Ovary (tissue), 9 donors: ENCODE data around the gene TMEM59L. TPM values are rescaled to one million over a fixed set of nuclear protein-coding genes. Genes with fewer than 3 reads are reported as not detected.

Source experiments
- DNase-seq, 5 donors: peaks; one replicate each; pipeline ENCODE4 v3.0.0-alpha.2; 2019 to 2020
- H3K27ac ChIP-seq, 2 donors: fragments of 200-600 bp; one replicate each; pipeline versions ENCODE4 v1.5.1 to v1.8.0; 2019 to 2022
- H3K27me3 ChIP-seq: fragments of 200-600 bp; one replicate; pipeline ENCODE4 v1.8.0; 2022
- H3K36me3 ChIP-seq: fragments of 200-600 bp; sonication (generic); one replicate; pipeline ENCODE4 v1.5.1; 2019
- H3K4me1 ChIP-seq: one replicate; pipeline ENCODE4 v1.8.1; 2013; ENCODE audit warnings: mild to moderate bottlenecking, moderate library complexity; ENCODE audit not compliant: insufficient read depth
- H3K4me3 ChIP-seq: fragments of 200-600 bp; sonication (generic); one replicate; pipeline ENCODE4 v1.5.1; 2017
- H3K9me3 ChIP-seq, 2 donors: fragments of 200-600 bp in 1 of 2; sonication (generic) in 1 of 2; one replicate each; pipeline versions ENCODE4 v1.5.1 to v1.8.1; 2013 to 2019; ENCODE audit warnings: mild to moderate bottlenecking in 1 of 2, moderate library complexity in 1 of 2
- EP300 ChIP-seq: sonication (generic); formaldehyde crosslinking; IDR thresholded peaks from one replicate; pipeline ENCODE4 v1.6.1; 2017; ENCODE audit warnings: antibody characterized with exemption
- POLR2A ChIP-seq: fragments of 450-650 bp; IDR thresholded peaks from one replicate; pipeline ENCODE4 v1.6.1; 2017; ENCODE audit warnings: antibody characterized with exemption, mild to moderate bottlenecking, moderate library complexity
- WGBS, 3 donors: extraction: QIAGEN DNeasy Blood & Tissue Kit in 1 of 3; methylation state at CpG; one replicate each; pipeline versions ENCODE4 v1.1.5 to v1.1.7; 2013 to 2017; 5-methylcytosine and 5-hydroxymethylcytosine counted together
- intact Hi-C, 4 donors: fragments of 100-400 bp; cut with DNase I; formaldehyde crosslinking; loops; one replicate each; pipeline versions ENCODE4 v1.11.0 to v1.15.1; 2022 to 2023
- polyA plus RNA-seq, 2 donors: library from polyadenylated mRNA; stranded (reverse); fragments of 200-250 nt in 1 of 2; fragments of 350-450 nt in 1 of 2; fragmentation: Illumina TruSeq in 1 of 2; extraction: RNeasy Lipid Tissue Mini Kit (QIAGEN cat#74804) in 1 of 2; gene quantifications; one replicate each; pipeline ENCODE4 v1.2.3, GENCODE V29; 2013 to 2014
- total RNA-seq, 7 donors: library from RNA; depleted of rRNA in 2 of 7; stranded (reverse); fragments of >200 nt in 2 of 7; fragmentation: NEBNext Ultra II Directional in 3 of 7; extraction: Animal tissue kit (Norgen Biotek cat#: 25700) in 3 of 7; gene quantifications; one replicate each; pipeline versions ENCODE4 v1.1.0 to v1.2.4, GENCODE V29; 2016 to 2023
- TF ChIP-seq, protein P1 (sequence below), 3 donors: fragments of 450-650 bp in 2 of 3; fragments of 200-600 bp in 1 of 3; IDR thresholded peaks; one replicate each; pipeline versions ENCODE4 v1.5.1 to v1.8.0; 2016 to 2022; ENCODE audit warnings: antibody characterized with exemption in 3 of 3, mild to moderate bottlenecking in 1 of 3
- donor health status: DM: no; HTN: no; CAD: no; lungs with moderate emphysema.
- donor health status: DM: no; HTN: no; CAD: no.
- donor health status: Bipolar disorder and iron deficiency.
- donor health status: DM: yes; HTN: yes; CAD: no.
- donor health status: DM: no; HTN: no; CAD: no.
- donor health status: DM: yes; HTN: yes; CAD: no.

Gene TMEM59L
- total and polyA plus RNA-seq, 9 donors = 0.20 to 0.53 (median 0.51) TPM; not detected in 4

DNA sequence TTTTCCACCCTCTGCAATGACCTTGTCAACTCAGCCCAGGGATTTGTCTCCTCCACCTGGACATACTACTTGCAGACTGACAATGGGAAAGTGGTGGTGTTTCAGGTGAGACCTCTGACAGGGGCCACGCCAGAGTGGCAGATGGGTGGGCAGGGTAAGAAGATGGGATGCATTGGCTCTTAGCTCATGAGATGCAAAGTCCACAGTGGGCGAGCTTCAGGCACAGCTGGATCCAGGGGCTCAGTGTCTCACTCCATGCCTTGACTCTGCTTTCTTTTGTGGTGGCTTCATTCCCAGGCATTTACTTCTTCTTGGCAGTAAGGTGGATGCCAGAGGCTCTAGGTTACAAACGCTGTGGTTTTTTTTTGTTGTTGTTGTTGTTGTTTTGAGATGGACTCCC, 3.4 kb downstream of the TMEM59L start:
- Histone ChIP-seq H3K27me3 (peaks cover 3% of the 10 kb centered on the region), H3K9me3 (no peaks in the 10 kb centered on the region), H3K4me1 (peaks cover 3% of the 10 kb centered on the region), H3K27ac (no peak overlapping the region), H3K36me3 (no peaks in the 10 kb centered on the region), H3K4me3 (no peak overlapping the region)
- TF ChIP-seq, protein P1, sequence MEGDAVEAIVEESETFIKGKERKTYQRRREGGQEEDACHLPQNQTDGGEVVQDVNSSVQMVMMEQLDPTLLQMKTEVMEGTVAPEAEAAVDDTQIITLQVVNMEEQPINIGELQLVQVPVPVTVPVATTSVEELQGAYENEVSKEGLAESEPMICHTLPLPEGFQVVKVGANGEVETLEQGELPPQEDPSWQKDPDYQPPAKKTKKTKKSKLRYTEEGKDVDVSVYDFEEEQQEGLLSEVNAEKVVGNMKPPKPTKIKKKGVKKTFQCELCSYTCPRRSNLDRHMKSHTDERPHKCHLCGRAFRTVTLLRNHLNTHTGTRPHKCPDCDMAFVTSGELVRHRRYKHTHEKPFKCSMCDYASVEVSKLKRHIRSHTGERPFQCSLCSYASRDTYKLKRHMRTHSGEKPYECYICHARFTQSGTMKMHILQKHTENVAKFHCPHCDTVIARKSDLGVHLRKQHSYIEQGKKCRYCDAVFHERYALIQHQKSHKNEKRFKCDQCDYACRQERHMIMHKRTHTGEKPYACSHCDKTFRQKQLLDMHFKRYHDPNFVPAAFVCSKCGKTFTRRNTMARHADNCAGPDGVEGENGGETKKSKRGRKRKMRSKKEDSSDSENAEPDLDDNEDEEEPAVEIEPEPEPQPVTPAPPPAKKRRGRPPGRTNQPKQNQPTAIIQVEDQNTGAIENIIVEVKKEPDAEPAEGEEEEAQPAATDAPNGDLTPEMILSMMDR (IDR thresholded peaks at IDR 0.05) = no peak
- no peak for TF ChIP-seq EP300
- TF ChIP-seq POLR2A = no peak
- WGBS, 3 donors = 87 to 97% (median 94%) methylated on average over 3 of the region's 3 CpGs
- no peak for DNase-seq
- intact Hi-C loops = no loop called here

DNA sequence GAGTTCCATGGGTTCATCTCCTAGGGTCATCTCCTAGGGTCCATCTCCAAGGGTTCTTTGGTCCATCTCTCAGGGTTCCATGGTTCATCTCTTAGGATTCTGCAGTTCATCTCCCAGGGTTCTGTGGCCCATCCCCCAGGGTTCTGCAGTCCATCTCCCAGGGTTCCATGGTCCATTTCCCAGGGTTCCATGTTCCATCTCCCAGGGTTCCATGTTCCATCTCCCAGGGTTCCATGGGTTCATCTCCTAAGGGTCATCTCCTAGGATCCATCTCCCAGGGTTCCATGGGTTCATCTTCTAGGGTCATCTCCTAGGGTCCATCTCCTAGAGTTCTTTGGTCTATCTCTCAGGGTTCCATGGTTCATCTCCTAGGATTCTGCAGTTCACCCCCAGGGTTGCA, 4.9 kb downstream of the TMEM59L start:
- intact Hi-C loops = no loop called here
- no peak overlapping the region for H3K27ac ChIP-seq
- TF ChIP-seq, protein P1 (IDR thresholded peaks at IDR 0.05) = no peak
- TF ChIP-seq EP300 (no peak), POLR2A (no peak)
- no peaks in the 10 kb centered on the region for H3K9me3 ChIP-seq
- DNase-seq = no peak
- peaks cover 3% of the 10 kb centered on the region for H3K27me3 ChIP-seq
- no peaks in the 10 kb centered on the region for H3K36me3 ChIP-seq
- H3K4me1 ChIP-seq = peaks cover 3% of the 10 kb centered on the region
- no peak overlapping the region for H3K4me3 ChIP-seq

DNA sequence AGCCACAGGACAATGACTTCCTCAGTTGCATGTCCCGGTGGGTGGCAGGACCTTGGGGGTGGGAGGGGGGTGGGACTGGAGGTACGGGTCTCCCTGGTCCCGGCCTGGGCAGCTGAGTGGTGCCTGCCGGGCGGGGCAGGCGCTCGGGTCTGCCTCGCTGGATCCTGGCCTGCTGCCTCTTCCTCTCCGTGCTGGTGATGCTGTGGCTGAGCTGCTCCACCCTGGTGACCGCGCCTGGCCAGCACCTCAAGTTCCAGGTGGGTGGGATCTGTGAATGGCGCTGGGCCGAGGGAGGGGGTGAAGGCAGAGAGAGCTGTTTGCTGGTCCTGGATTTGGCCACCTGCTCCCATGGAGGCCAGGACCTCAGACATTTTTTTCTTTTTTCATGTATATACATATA, 5.6 kb downstream of the TMEM59L start:
- intact Hi-C loops = no loop called here
- no peaks in the 10 kb centered on the region for H3K36me3 ChIP-seq
- DNase-seq = no peak
- H3K4me1 ChIP-seq = no peaks in the 10 kb centered on the region
- no peak overlapping the region for H3K4me3 ChIP-seq
- TF ChIP-seq POLR2A (no peak), EP300 (no peak)
- TF ChIP-seq, protein P1 (IDR thresholded peaks at IDR 0.05) = no peak
- H3K9me3 ChIP-seq = no peaks in the 10 kb centered on the region
- H3K27me3 ChIP-seq = no peaks in the 10 kb centered on the region
- 91 to 95% (median 91%) methylated on average over 13 of the region's 13 CpGs for WGBS, 3 donors
- H3K27ac ChIP-seq = no peak overlapping the region

DNA sequence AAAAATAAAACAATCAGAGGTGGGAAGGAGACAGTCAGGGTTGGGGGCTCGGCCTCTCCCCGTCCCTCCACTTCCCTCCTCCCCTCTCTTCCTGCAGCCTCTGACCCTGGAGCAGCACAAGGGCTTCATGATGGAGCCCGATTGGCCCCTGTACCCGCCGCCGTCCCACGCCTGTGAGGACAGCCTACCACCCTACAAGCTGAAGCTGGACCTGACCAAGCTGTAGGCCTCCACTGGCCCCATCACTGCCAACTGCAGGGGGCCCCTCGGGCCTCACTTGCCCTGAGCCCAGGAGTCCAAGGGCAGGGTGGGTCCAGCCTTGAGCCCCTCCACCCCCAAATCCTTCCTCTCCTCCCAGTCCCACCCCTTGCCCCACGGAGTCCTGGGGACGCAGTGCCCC, 7.6 kb downstream of the TMEM59L start:
- H3K9me3 ChIP-seq = no peaks in the 10 kb centered on the region
- TF ChIP-seq POLR2A (no peak), EP300 (no peak)
- TF ChIP-seq, protein P1 (IDR thresholded peaks at IDR 0.05) = no peak
- WGBS, 3 donors = 80 to 90% (median 85%) methylated on average over 10 of the region's 10 CpGs
- DNase-seq = no peak
- intact Hi-C loops = no loop called here
- no peak overlapping the region for H3K4me3 ChIP-seq
- no peaks in the 10 kb centered on the region for H3K4me1 ChIP-seq
- no peaks in the 10 kb centered on the region for H3K27me3 ChIP-seq
- H3K27ac ChIP-seq = no peak overlapping the region
- H3K36me3 ChIP-seq = no peaks in the 10 kb centered on the region

DNA sequence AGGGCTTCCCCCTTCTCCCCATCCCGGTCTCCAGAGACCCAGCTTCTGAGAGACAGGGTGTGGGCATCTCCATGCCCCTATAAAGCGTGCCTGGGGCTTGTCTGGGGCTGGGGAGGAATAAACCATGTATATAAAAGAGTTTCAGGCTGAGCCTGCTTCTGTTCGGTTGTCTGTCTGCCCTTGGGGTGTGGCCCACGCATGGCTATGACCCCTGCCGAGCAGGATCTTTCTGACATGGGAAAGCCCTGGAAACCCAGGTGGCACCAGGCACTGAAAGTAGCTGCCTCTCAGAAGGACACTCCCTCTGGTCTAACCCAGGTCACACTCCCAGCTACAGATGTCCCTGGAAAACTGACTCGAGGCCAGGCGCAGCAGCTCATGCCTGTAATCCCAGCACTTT, 8.2 kb downstream of the TMEM59L start:
- no peak overlapping the region for H3K4me3 ChIP-seq
- H3K27ac ChIP-seq = no peak overlapping the region
- intact Hi-C loops = no loop called here
- no peaks in the 10 kb centered on the region for H3K4me1 ChIP-seq
- H3K9me3 ChIP-seq = no peaks in the 10 kb centered on the region
- 74 to 83% (median 82%) methylated on average over 7 of the region's 7 CpGs for WGBS, 3 donors
- no peak for DNase-seq
- no peak for TF ChIP-seq POLR2A
- TF ChIP-seq EP300 = no peak
- TF ChIP-seq, protein P1 (IDR thresholded peaks at IDR 0.05) = no peak
- H3K27me3 ChIP-seq = no peaks in the 10 kb centered on the region
- H3K36me3 ChIP-seq = no peaks in the 10 kb centered on the region
